Measurements from ENCODE around the gene SSTR4.

- no peak for TF ChIP-seq TAF1 (IDR thresholded peaks at IDR 0.05; ENCODE audit: control insufficient read depth, extremely low read depth, insufficient read depth, low read length, severe bottlenecking)
- no peak for TF ChIP-seq ELF1 (tag; IDR thresholded peaks at IDR 0.05)
- TF ChIP-seq ZNF79 (CRISPR knock-in tag; IDR thresholded peaks at IDR 0.05; ENCODE audit: low read depth), result no peak
- no peak for TF ChIP-seq EZH2 (IDR thresholded peaks at IDR 0.05; ENCODE audit: borderline replicate concordance, low read depth, low read length)
- no peak for TF ChIP-seq ZSCAN32 (CRISPR knock-in tag; IDR thresholded peaks at IDR 0.05)
- TF ChIP-seq, protein P1, sequence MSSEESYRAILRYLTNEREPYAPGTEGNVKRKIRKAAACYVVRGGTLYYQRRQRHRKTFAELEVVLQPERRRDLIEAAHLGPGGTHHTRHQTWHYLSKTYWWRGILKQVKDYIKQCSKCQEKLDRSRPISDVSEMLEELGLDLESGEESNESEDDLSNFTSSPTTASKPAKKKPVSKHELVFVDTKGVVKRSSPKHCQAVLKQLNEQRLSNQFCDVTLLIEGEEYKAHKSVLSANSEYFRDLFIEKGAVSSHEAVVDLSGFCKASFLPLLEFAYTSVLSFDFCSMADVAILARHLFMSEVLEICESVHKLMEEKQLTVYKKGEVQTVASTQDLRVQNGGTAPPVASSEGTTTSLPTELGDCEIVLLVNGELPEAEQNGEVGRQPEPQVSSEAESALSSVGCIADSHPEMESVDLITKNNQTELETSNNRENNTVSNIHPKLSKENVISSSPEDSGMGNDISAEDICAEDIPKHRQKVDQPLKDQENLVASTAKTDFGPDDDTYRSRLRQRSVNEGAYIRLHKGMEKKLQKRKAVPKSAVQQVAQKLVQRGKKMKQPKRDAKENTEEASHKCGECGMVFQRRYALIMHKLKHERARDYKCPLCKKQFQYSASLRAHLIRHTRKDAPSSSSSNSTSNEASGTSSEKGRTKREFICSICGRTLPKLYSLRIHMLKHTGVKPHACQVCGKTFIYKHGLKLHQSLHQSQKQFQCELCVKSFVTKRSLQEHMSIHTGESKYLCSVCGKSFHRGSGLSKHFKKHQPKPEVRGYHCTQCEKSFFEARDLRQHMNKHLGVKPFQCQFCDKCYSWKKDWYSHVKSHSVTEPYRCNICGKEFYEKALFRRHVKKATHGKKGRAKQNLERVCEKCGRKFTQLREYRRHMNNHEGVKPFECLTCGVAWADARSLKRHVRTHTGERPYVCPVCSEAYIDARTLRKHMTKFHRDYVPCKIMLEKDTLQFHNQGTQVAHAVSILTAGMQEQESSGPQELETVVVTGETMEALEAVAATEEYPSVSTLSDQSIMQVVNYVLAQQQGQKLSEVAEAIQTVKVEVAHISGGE (CRISPR knock-in tag; IDR thresholded peaks at IDR 0.05), result no peak
- no peak for TF ChIP-seq SNAPC5 (CRISPR knock-in tag; IDR thresholded peaks at IDR 0.05)
- TF ChIP-seq SRF (CRISPR knock-in tag; IDR thresholded peaks at IDR 0.05), result no peak
These were observed 1.3 kb downstream of the SSTR4 start for GRCh38 chr20:23036371-23036770.
